Non-pigmented ciliary epithelial cell (primary cell): ENCODE results near the gene EPS15.
"Not testable (repeated sequence)": the region's sequence is repeated elsewhere in the genome, so short reads cannot be mapped to it uniquely, and the experiment has no call there.

Source experiments
- DNase-seq: peaks from one replicate; pipeline ENCODE4 v3.0.0-alpha.2; 2010; ENCODE audit warnings: low read depth

EPS15 gene

DNA sequence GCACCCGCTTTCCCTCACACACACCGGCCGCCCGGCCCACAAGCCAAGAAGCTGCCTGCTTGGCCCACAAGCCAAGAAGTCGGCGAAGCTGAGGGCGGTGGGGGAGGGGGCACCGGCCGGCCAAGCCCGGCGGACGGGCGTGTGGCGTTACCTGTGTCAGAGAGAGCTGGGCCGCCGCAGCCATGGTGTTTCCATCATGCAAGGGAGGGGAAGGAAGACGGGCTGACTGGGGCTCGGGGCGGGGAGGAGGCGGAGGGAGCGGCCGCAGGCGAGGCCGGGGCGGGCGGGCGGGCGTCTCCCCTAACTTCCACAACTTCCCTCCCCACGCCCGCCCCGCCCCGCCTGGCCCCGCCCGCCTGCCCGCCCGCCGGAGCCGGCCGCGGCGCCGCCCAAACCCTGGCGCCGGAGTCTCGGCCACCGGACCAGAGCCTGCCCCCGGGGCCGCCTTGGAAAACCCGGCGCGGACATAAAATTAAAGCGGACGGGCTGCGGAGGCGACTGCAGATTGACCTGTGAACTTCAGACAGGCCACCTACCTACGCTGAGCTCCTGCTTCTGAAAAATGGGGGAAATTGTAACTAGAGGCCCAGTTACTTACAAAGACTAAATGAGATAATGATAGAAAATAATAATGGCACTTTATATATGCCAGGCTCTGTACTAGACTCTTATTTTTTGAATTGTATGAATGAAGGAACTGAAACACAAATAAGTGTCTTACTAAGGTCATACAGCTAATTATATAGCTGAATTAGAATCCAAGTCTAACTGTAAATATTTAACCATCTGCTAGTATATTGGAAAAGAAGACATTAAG is at the start of gene EPS15:
TSS of gene EPS15 (minus strand) at position 219 of the 817 bp plus-strand sequence. CDS start at position 184, 35 bp downstream.
- DNase-seq = no peak

DNA sequence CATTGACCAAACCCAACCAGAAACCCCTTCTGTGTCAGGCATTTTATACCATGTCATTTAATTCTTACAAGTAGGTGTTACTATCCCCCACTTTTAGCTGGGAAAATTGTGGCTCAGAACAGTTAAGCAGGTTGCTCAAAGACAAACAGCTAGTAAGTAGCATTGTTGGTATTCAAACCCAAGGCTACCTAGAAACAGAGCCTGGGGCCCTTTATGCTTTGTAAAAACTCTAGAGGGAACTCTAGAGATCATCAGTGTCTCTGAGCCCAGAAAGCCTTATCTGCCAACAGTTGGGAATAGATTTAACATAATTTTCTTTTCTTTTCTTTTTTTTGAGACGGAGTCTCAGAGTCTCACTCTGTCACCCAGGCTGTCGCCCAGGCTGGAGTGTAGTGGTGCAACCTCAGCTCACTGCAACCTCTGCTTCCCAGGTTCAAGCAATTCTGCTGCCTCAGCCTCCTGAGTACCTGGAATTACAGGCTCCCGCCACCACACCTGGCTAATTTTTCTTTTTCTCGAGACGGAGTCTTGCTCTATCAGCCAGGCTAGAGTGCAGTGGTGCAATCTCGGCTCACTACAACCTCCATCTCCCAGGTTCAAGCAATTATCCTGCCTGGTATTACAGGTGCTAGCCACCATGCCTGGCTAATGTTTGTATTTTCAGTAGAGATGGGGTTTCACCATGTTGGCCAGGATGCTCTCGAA is 49.3 kb upstream of the EPS15 start:
- no peak for DNase-seq

DNA sequence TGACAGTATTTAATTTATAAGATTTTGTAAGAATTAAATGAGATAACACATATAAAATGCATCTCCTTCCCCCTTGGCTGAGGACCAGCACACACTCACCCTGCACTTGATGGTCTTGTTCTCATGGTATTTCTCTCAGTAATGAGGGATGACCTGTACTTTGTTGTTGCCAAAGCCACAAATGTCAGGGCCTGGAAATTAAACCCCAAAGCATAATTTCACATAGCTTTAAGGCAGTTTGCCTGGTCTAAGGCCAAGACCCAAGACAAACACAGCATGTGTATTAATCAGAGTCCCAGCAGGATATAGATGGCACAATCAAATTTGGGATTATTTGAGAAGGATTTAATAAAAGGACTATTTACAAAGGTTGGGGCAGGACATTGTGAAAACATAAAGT is 48.6 kb upstream of the EPS15 start:
- peak; percentile 55 for DNase-seq

DNA sequence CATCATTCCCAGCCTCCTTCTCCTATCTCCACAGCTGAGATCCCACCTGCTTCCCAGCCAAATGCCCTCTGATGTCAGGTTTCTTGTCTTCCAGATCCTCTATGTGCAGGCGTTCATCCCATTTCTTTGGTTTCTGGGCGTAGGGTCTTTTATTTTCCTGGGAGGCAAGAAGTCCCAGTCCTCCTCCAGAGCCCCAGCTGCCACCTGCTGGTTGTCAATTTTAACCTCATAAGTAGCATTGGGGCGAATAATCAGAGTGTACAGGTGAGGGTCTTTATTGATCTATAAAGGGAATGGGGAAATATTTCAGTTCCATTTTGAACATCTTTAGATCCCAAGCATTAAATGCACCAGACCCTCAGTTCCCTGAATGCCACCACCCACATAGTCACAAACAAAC is 47.2 kb upstream of the EPS15 start:
- no peak for DNase-seq

DNA sequence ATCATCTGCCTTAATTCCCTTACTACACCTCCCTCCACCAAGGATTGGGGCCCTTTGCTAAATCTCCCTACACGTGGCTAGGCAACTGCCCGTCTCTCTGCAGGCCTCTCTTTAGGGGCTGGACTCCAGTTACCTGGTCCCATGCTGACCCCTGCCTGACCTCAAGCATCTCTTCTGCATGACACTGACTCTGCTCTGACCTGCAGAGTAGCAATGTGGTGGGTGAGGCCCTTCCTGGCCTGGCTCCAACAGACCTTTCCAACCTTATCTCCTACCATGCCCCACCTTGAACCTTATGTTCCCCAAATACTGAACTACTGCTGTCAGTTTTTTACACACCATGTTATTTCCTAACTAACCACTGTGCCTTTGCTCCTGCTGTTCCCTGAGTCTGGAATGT is 45.9 kb upstream of the EPS15 start:
- DNase-seq = no peak

DNA sequence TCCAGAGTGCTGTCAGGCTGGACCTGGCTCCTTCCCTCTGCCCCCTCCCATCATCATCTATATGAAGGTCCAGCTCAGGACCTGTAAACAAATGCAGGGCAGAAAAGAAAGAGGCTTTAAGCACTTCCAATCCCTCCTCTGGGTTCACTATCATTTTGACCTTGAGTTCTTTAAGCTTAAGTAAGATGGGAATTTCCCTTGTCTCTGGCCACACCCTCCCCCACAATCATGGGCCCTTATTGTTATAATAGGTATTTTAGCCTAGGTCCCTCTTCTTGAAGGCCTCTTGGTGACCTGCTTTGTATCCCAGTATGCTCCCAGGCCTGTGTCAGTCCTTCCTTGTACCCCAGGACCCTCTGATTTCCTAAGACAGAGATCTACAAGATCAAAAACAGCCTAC is 45.1 kb upstream of the EPS15 start:
- DNase-seq = no peak

DNA sequence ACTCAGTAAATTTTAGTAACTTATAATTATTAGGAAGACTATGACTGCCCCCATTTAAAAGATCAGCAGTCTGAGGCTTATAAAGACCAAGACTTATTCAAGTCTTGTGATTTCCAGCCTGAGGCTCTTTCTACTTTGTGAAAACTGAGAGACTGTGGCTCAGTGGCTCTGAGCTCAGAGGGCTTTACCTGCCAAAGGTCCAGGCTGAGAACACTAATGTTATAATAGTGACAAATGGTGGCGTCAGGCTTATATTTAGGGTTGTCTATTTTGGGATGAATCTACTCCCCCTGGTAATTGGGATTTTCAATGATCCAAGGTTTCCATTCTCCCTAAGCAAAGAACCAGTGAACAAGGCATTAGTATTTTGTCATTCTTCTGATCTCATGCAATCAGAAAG is 42.6 kb upstream of the EPS15 start:
- no peak for DNase-seq

DNA sequence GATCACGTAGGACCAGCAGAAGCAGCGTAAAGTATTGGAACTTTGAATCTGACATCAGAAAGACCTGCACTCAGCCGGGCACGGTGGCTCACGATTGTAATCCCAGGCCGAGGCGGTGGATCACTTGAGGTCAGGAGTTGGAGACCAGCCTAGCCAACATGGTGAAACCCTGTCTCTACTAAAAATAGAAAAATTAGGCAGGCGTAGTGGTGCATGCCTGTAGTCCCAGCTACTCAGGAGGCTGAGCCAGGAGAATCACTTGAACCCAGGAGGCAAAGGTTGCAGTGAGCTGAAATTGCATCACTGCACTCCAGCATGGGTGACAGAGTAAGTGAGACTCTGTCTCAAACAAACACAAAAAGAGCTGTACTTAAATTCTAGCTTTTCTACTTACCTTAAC is 41.8 kb upstream of the EPS15 start:
- not testable (repeated sequence) for DNase-seq

DNA sequence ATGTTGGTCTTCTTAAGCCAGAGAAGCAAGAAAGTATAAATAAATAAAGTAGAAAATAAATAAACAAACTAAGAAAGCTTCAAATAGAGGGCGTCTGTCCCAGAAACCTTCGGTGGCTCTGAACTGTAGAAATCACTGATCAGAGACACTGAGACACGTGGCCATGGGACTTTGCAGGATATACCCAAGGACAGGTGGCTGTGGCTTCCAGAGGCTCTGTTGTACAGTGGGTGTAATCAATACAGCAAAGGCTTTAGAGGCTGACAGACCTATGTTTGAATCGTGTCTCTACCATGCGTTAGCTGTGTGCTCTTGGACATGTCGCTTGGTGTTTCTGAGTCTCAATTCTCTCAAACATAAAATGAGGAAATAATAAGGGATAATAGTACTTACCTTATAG is 41.0 kb upstream of the EPS15 start:
- no peak for DNase-seq

DNA sequence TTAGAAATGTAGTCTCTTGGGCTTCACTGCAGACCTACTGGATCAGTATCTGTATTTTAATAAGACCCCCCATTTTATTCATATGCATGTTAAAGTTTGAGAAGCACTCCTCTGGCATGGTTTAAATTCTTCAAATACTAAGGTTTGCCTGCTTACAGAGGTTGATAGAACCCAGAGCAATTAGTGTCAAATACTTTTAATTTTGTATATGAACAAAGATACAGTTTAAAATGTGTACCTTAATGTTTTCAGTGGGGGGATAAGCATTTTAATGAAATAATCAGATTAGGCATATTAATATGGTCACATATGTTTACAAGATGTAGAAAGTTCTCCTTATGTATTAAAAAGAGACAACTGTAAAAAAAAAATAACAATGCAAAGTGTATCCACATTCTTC is 40.4 kb upstream of the EPS15 start:
- DNase-seq = no peak

DNA sequence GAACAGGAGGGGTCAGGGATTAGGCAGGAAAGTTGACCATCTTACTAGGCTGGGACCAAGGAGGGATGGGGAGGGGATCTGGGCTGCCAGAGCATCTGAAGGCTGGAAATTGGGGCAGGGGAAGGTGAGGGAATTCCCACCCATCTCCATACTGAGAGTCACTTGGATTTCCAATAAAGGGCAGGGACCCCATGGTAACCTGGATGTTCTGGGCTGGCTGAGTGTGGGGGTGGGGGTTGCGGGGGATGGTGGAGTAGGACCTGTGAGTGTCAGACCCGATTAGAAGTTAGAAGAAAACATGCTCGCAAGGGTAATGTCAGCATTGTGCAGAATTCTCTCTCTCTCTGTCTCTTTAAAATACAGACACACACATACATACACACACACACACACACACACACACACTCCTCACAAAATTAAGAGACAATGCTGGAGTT is 40.0 kb upstream of the EPS15 start:
- DNase-seq = no peak

DNA sequence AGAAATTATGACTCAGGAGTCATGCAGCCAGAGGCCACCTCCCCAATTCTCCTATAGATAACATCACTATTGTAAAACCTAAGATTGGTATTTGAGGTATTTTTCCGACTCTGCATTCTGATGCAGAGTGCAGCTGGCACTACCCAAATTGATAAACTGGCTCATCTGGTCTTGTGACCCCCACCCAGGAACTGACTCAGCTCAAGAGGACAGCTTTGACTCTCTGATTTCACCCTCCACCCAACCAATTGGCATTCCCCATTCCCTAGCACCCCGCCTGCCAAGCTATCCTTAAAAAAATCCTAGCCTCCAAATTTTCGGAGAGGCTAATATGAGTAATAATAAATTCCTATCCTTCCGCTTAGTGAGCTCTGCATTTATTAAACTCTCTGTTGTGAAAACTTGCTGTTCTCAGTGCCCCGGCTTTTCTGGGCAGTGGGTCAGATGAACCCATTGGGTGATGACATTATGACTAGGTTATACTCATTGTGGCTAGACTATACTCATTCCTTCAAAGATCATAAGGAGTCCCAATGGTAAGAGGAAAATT is 39.4 kb upstream of the EPS15 start:
- DNase-seq = no peak

DNA sequence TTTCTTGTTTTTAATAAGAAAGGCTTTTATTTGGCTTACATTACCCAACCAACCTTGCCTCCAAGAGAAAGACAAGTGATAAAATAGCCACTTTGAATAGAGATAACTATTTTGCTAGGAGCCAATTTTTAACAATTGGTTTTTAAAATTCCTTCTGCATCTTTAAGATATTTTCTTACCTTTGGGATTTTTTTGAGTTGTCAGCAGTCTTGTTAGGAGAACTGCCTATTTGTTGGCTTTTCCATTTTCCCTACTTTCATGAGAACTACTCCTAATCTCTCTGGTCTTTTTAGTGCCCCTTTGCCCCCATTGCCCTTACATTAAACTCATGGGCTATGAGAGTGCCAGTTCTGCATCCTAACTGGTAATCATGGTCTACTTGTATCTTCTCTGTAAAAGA is 38.1 kb upstream of the EPS15 start:
- no peak for DNase-seq

DNA sequence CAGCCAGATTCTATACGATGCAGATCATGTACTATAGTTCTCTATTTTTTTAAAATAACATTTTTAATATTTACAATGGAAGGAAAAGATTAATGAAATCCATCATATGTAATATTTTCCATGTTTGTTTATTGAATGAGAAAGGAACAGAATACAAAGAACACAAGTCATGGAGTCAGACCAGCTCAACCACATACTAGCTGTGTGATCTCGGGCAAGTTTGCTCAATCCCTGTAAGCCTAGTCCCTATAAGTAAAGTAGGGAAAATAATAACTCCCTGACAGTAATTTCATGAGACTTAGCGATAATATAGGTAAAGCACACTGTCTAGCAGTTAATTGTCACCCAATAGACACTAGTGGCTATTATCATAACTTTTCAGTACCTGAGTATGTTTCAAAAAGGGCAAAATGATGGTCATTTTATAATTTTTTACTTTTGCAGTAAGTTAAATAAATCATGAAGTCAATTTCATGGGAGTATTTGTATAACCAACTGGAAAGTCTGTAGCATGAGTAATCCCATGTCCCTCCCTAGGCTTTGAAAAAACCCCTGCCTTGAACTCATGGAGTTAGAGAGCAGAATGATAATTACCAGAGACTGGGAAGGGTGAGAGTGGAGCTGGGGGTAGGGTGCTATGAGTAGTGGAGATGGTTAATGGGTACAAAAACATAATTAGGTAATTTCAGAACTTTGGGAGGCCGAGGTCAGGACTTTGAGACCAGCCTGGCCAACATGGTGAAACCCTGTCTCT is 37.0 kb upstream of the EPS15 start:
- DNase-seq = no peak

DNA sequence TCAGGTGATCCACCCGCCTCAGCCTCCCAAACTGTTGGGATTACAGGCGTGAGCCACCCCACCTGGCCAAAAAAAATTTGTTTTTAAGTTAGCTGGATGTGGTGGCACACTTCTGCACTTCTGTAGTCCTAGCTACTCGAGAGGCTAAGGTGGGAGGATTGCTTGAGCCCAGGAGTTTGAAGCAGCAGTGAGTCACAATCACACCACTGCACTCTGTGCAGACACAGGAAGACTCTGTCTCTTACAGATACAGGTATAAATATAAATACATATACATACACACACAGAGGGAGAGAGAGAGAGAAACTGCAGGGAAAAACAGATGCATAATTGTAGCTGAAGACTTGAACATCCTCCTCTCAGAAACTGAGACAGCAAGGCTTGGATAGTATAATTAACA is 34.8 kb upstream of the EPS15 start:
- DNase-seq = no peak

DNA sequence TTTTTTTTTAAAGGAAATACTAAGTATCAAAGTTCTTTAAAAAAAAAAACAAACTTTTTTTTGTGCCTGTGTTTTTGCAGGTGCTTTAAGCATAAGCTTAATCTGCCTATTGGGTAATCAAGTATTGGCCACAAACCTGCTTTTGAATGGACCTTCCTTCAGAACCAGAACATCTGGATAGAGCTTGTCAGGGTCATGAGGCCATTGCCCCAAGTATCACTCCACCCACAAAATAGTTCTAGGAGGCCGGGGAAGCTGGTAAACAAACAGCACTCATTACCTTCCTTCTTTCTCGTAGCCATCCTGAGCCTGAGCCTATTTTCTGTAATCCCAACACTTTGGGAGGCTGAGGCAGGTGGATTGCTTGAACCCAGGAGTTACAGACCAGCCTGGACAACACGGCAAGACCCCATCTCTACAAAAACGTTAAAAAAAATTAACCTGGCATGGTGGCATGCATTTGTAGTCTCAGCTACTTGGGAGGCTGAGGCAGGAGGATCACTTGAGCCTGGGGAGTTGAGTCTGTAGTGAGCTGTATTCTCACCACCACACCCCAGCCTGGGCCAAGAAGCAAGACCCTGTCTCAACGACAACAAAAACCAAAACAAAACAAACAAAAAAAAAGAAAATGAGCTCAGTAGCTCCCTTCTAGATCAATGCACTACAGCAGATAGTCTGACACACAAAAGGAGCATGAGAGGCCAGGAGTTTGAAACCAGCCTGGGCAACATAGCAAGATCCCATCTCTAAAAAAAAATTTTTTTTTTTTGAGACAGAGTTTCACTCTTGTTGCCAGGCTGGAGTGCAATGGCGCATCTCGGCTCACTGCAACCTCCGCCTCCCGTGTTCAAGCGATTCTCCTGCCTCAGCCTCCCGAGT is 34.1 kb upstream of the EPS15 start:
- DNase-seq = no peak

DNA sequence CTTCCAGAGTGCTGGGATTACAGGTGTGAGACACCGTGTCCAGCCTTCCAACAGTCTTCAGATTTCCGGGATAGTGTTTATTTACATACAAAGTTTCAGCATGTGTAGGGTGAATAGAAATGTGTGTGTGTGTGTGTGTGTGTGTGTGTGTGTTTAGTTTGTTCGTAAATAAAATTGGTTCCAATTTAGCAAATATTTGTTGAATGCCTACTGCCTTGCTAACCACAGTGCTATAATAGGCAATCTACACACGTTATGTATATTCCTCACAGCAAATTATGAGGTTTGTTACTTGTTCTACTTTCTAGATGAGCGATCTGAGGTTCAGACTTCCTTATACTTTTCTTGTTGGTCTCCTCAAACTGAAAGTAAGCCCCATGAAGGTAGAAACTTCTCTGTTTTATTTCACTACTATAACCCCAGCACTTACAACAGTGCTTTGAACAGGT is 32.8 kb upstream of the EPS15 start:
- no peak for DNase-seq

DNA sequence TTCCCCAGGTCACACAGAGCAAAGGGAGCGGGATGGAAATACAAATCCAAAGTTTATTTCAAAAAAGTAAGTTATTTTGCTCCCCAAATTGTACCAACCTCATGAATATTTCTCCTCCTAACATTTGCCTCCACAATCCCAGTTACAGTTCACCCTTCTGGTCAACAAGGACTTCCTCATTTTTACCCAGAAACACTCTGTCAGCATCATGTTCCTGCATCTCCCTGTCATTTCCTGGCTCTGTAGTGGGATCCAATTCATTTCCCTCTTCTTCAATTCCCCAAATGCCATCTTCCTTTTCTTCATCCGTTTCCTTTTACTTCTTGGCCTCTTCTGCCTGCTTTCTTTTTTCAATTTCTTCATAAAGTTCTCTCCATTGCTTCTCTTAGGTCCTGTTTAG is 32.0 kb upstream of the EPS15 start:
- DNase-seq = no peak

DNA sequence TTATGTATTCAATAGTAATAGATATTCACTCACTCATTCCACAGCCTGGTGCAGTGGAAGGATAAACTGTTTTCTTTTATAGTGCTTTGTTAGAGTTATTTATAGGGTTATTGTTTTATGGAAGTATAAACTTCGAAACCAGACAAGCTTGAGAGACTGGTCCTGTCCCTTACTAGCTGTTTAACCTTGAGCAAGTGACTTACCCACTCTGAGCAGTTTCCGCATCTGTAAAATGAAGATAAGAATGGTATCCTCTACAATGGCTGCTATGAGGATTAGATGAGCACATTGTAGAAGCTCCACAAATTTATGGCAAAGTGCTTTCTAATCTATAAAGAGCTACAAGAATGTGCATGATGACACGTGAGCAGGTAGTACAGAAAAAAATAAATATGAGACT is 30.8 kb upstream of the EPS15 start:
- no peak for DNase-seq

DNA sequence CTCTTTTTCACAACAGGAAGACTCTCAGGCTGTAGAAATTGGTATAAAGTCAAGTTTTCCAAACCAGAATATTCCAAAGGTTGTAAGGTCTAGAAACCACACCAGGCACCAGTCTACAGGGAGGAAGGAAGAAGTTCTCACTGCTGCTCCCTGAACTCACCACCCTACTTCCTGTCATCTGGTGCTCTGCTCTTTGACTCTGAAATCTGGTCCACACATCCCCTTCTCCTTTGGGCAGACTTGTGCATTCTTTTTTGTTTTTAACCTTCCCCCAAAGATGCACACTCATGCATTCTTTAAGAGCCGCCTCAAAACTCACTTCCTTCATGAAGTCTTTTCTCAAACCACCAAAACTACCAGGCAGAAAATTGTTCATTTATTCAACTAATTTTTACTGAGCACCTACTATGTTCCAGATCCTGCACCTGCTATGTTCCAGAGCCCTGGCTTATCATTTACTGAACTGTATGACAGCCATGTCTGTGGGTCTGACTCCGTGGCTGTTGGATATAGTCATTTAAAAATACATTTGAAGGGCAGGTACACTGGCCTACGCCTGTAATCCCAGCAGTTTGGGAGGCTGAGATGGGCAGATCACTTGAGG is 30.1 kb upstream of the EPS15 start:
- no peak for DNase-seq

DNA sequence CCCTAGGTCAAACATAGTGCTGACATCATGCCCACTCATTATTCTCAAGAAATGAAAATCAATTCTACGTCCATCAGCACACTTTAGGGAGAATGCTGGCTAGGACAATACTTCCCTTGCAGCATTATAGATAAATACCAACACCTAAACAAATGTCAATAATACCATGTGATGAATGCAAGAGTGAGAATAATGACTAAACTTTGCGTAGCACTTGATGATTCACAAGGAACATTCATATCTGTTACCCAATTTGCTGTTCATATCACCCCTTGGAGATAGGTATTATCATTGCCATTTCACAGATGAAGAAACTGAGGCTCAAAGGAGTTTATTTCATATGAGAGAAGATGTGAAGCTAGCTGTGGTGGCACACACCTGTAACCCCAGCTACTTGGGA is 24.8 kb upstream of the EPS15 start:
- no peak for DNase-seq
